Bronchus fibroblast of lung (primary cell): ENCODE measurements around the gene TOP2A. TPM values are rescaled to one million over a fixed set of nuclear protein-coding genes. Genes with fewer than 3 reads are reported as not detected.

Experiments
- total RNA-seq: library from RNA; depleted of rRNA; stranded (reverse); fragments of >200 nt; gene quantifications from 2 replicates; pipeline ENCODE4 v1.2.3, GENCODE V29; 2015

TOP2A gene, protein sequence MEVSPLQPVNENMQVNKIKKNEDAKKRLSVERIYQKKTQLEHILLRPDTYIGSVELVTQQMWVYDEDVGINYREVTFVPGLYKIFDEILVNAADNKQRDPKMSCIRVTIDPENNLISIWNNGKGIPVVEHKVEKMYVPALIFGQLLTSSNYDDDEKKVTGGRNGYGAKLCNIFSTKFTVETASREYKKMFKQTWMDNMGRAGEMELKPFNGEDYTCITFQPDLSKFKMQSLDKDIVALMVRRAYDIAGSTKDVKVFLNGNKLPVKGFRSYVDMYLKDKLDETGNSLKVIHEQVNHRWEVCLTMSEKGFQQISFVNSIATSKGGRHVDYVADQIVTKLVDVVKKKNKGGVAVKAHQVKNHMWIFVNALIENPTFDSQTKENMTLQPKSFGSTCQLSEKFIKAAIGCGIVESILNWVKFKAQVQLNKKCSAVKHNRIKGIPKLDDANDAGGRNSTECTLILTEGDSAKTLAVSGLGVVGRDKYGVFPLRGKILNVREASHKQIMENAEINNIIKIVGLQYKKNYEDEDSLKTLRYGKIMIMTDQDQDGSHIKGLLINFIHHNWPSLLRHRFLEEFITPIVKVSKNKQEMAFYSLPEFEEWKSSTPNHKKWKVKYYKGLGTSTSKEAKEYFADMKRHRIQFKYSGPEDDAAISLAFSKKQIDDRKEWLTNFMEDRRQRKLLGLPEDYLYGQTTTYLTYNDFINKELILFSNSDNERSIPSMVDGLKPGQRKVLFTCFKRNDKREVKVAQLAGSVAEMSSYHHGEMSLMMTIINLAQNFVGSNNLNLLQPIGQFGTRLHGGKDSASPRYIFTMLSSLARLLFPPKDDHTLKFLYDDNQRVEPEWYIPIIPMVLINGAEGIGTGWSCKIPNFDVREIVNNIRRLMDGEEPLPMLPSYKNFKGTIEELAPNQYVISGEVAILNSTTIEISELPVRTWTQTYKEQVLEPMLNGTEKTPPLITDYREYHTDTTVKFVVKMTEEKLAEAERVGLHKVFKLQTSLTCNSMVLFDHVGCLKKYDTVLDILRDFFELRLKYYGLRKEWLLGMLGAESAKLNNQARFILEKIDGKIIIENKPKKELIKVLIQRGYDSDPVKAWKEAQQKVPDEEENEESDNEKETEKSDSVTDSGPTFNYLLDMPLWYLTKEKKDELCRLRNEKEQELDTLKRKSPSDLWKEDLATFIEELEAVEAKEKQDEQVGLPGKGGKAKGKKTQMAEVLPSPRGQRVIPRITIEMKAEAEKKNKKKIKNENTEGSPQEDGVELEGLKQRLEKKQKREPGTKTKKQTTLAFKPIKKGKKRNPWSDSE (N-terminal part only)
- 107 and 127 TPM in 2 replicates for total RNA-seq

DNA sequence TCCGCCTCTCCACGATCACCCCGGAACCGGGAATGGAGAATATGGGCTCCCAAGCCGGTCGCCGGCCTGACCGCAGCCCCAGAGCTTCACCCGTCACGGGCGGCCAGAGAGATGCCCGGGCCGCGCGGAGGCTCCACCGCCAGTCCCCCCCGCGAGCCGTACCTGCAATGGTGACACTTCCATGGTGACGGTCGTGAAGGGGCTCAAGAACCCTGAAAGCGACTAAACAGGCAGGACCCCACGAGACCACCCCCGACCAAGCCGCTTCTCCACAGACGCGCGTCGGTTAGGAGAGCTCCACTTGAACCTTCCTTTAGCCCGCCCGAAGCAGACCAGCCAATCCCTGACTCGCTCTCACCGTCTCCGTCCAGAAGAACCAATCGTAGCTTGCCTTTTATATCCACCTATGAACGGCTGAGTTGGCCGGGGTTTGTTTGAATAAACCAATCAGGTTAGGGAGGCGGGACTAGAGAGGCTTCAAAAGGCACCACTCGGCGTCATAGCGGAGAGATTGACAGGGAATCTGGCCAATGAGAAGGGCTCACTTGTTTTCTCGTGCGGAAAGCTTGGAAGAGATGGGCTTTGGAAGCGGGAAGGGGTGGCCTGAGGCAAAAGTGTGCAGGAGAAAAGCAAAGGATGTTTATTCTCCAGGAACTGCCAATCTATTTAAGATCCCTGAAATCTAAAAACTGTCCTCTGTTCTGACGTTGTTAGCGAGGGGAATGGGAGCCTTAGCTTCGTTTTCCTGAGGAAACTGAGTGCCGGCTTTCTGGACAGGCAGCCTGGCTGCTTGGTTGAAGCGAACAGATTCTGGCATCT lies at the start of gene TOP2A:
Gene TOP2A, minus strand, starts transcription at position 288 of the 819 bp plus-strand sequence. Its CDS starts 105 bp downstream, at position 183.

DNA sequence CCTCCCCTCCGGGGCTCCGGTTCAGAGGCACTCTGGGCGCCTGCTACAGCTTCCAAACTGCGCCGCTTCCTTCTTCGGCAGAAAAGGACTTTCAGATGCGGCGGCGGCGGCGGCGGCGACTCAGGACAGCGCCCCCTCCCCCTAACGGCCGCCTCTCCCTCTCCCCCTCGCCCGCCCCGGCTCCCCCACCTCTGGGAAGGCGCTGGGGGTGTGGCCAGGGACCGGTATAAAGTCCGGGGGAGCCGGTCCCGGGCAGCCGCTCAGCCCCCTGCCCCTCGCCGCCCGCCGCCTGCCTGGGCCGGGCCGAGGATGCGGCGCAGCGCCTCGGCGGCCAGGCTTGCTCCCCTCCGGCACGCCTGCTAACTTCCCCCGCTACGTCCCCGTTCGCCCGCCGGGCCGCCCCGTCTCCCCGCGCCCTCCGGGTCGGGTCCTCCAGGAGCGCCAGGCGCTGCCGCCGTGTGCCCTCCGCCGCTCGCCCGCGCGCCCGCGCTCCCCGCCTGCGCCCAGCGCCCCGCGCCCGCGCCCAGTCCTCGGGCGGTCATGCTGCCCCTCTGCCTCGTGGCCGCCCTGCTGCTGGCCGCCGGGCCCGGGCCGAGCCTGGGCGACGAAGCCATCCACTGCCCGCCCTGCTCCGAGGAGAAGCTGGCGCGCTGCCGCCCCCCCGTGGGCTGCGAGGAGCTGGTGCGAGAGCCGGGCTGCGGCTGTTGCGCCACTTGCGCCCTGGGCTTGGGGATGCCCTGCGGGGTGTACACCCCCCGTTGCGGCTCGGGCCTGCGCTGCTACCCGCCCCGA lies 25.7 kb upstream of the TOP2A start, which contains the start of gene IGFBP4:
Gene IGFBP4, plus strand, starts transcription at position 255 of the 792 bp plus-strand sequence. Its CDS starts 286 bp downstream, at position 541.

GRCh38 chr17:40364121-40364861 lies 53.4 kb downstream of the TOP2A start, which contains the start of gene GJD3:
TSS of gene GJD3 (minus strand) at chr17:40364737. CDS start at chr17:40363815, 922 bp downstream.

Other genes with a start within 250 kb of the TOP2A start
- 0.84 and 0.89 TPM in 2 replicates for gene RAPGEFL1, start 240.4 kb downstream of the TOP2A start, total RNA-seq
- 5.4 and 5.5 TPM in 2 replicates for gene WIPF2, start 198.6 kb downstream of the TOP2A start, total RNA-seq
- 23.7 and 27.1 TPM in 2 replicates for gene CDC6, start 130.0 kb downstream of the TOP2A start, total RNA-seq
- gene RARA, start 108.7 kb downstream of the TOP2A start, total RNA-seq: 16.1 and 18.5 TPM in 2 replicates
- 0.89 and 3.0 TPM in 2 replicates for gene GJD3, start 53.2 kb downstream of the TOP2A start, total RNA-seq
- gene IGFBP4, start 25.6 kb upstream of the TOP2A start, total RNA-seq: 119 and 123 TPM in 2 replicates
- gene TNS4, start 83.7 kb upstream of the TOP2A start, total RNA-seq: under 0.01 and 0.17 TPM in 2 replicates
- not detected in 2 replicates for gene CCR7, start 147.6 kb upstream of the TOP2A start, total RNA-seq
- 68.8 and 74.8 TPM in 2 replicates for gene SMARCE1, start 229.9 kb upstream of the TOP2A start, total RNA-seq
- gene KRT222, start 247.3 kb upstream of the TOP2A start, total RNA-seq: not detected in 2 replicates